GM12873 (cell line): ENCODE measurements around the gene DUT.

Experiments
- TF ChIP-seq, protein P1 (sequence below): IDR thresholded peaks from 2 replicates; pipeline ENCODE4 v1.5.1; 2012; ENCODE audit warnings: low read depth, mild to moderate bottlenecking, moderate library complexity, low read length, control low read depth; ENCODE audit not compliant: insufficient read depth; ENCODE audit errors: missing control alignments

Gene DUT

DNA sequence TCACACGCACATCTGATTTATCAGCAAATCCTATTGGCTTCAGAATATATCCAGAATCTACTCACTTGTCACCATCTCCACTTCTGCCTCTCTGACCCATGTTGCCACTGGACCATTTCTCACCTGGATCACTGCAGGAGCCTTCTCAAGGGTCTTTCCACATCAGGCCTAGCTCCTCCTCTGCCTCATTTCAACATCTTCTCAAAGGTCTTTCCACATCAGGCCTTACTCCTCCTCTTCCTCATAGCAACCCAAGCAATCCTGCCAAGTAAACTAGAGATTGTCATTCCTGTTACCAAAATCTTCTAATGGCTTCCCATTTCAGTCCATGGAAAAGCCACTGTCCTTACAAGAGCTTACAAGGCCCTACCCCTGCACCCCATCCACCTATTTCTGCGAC lies 18.0 kb upstream of the DUT start:
- TF ChIP-seq, protein P1, sequence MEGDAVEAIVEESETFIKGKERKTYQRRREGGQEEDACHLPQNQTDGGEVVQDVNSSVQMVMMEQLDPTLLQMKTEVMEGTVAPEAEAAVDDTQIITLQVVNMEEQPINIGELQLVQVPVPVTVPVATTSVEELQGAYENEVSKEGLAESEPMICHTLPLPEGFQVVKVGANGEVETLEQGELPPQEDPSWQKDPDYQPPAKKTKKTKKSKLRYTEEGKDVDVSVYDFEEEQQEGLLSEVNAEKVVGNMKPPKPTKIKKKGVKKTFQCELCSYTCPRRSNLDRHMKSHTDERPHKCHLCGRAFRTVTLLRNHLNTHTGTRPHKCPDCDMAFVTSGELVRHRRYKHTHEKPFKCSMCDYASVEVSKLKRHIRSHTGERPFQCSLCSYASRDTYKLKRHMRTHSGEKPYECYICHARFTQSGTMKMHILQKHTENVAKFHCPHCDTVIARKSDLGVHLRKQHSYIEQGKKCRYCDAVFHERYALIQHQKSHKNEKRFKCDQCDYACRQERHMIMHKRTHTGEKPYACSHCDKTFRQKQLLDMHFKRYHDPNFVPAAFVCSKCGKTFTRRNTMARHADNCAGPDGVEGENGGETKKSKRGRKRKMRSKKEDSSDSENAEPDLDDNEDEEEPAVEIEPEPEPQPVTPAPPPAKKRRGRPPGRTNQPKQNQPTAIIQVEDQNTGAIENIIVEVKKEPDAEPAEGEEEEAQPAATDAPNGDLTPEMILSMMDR = no peak

DNA sequence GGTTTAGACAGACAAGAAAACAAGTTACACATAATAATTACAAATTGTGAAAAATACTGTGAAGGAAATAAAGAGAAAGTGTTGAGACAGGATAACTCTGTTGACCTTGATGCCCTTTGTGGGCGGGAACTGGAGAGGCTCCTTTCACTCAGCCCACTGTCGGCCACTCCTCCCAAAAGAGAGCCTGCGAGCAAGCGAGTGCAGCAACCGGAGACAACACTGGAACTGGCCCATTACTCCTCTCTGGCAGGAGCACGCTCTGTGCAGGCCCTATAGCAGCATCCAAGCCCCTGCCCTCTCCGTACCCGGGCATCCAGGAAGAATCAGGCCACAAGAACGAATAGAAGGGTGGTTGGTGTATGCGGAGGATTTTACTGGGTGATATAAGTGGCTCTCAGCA lies 16.2 kb upstream of the DUT start:
- TF ChIP-seq, protein P1 = no peak

DNA sequence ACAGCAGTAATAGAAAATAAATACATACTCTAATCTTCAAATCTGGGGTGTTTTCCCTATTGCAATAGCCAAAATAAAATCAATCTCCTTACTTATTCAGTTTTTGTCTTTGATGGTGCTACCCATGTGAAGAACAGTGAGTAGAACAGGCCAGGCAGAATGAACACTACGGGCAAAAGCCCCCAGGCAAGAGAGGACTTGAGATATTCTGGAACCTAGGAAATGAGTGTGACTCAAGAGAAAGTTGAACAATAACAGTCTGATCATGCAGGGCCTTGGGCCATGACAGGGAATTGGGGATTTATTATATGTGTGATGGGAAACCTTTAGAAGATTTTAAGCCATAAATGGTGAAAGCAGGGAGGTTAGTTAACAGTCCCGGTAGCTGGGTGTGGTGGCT lies 14.0 kb upstream of the DUT start:
- TF ChIP-seq, protein P1 = no peak

DNA sequence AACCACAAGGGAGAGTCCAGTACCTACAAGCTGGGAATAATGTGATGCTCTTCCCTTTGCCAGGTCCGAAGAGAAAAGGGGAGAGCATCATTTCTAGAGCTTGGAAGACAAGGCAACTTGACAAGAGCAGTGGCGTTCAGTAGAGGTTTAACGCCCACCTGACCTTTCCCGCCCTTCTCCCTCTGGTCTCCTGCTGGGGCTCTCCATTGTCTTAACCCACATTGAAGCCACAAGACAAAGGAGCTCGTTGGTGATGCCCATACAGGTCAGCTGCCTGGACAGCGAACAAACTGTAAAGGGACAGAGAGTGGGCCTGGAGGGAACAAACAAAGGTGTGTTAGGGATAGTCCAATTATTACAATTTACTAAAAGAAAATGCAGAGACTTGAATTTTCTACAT lies 13.1 kb upstream of the DUT start:
- TF ChIP-seq, protein P1 = no peak

DNA sequence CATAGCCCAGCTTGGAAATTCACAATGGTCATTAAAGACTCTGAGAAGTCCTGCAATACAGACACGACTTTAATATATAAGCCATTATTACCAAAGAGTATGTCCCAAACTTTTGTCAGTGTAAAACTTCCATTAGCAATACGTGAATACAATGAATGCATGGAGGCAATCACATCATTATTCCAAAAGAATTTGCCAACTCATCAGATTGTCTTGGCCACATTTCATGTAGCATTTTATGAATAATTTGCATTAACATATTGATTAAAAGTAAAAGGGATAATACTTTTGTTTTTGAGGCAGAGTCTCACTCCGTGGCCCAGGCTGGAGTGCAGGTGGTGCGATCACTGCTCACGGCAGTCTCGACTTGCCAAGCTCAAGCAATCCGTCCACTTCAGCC lies 7.9 kb upstream of the DUT start:
- TF ChIP-seq, protein P1 = no peak

DNA sequence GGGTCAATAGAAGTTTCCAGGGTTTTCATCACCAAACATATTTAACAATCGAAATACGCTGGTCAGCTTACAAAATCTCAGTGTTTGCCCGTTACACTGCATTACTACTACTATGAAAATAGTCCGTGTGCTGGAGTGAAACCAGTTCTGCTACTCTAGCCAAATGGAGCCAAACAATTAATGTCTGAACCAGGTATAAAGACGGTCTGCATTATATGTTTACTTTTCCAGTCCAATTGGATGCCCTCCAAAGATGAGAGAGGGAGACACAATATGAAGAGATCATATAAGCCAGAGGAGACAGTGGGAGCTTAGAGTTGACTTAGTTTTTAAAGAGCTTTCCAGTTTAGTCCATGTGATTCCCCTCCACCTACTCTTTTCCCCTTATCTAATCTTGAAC lies 6.3 kb upstream of the DUT start:
- TF ChIP-seq, protein P1 = no peak

DNA sequence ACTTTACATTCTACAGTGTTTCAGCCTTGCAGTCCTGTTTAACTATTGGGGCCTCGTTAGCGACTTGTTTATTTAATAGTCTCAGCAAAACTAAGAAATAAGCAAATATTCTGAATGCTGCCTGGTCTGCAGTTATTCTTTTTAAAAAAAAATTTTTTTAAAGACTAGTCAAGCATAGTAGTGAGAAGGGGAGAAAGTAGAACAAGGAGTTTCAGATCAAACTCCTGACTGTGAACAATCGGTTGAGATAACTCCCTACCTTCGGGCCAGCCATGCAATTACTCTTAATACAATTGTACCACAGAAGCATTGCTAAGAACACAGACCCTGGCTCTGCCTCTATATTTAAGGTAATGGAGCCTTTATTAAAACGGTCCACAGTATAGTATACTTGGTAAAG lies 5.8 kb upstream of the DUT start:
- TF ChIP-seq, protein P1 = no peak

DNA sequence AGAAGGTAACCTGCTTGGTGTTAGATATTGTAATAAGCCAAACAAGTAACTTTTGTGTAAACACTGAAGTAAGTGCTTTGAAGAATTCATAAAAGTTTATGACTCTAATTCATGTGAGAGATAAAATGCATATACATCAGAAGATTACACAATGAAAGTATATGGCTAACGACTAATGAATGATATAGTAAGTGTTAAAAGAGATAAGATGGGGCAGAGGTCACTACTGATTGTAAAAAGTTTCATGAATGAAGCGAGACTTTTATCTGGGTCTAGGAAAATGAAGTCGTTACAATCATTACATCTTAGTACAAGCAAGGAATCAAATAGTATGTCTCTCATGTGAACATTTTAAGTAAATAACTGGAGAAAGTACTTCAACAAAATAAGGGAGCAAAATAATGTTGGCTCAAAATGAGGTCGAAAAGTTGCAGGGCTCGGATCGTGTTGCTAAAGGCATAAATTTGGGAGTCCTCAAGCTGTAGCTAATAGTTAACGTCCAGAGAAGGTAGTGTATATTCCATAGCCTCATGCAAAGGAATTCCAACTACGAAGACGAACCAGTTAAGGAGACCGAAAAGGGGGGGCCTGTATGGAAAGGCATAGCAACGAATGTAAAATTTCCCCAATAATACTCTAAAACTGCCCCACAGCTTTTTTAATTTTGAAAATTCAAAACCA lies 984 bp upstream of the DUT start:
- TF ChIP-seq, protein P1 = no peak
